HG03439 (cell line): ENCODE results near the gene TRAF3.
"Not testable (repeated sequence)": the region's sequence is repeated elsewhere in the genome, so short reads cannot be mapped to it uniquely, and the experiment has no call there.

Experiments used
- ATAC-seq: cut with Tn5 transposase; IDR thresholded peaks from one replicate; pipeline ENCODE4 v1.9.1; 2021; ENCODE audit warnings: mild to moderate bottlenecking, moderate library complexity; ENCODE audit not compliant: unreplicated experiment

Gene TRAF3

DNA sequence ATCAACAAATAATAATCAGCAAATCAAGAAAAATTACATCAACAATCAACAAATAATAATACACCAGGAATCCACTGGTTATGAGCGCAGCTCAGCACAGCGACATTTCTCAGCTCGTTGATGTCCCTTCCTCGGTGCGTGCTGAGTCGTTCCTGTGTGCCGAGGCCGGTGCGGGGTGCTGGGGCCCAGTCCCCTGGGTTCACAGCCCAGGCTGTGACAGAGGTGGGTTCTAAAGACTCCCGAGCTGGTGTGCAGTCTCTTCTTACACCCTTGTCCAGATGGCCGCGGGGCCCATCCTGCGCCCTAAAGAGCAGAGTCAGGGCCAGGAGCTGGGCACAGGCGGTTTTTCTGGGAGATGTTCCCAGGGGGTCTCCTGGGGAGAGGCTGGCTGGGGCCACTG, 26.9 kb upstream of the TRAF3 start:
- ATAC-seq: no peak

- ATAC-seq: no peak
These were observed 26.2 kb upstream of the TRAF3 start for GRCh38 chr14:102751088-102751487.

DNA sequence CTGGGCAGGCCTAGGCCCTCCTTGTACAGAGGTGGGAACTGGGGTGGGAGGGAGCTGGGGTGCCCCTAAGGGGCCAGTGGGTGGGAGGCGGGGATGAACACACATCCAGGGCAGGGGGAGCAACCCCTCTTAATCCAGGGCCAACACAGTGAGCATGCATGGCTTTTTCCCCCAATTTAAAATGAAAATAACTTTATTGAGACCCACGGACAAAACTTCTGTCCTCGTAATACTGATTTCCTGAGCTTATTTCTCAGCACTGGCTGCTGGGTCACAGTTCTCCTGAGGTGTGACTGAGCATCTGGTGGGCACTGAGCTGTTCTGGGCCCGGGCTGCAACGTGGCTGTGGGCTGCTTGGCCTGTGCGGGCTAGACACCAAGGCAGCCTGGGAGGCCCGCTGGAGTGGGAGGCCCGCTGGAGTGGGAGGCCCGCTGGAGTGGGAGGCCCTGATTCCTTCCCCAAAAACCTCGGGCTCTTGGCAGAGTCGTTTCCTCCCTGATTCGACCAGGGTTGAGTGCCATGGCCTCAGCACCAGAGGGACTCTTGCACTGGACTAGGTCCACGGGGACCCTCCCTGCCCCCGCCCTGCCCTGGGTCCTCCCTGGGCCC, 24.9 kb upstream of the TRAF3 start:
- ATAC-seq: no peak

DNA sequence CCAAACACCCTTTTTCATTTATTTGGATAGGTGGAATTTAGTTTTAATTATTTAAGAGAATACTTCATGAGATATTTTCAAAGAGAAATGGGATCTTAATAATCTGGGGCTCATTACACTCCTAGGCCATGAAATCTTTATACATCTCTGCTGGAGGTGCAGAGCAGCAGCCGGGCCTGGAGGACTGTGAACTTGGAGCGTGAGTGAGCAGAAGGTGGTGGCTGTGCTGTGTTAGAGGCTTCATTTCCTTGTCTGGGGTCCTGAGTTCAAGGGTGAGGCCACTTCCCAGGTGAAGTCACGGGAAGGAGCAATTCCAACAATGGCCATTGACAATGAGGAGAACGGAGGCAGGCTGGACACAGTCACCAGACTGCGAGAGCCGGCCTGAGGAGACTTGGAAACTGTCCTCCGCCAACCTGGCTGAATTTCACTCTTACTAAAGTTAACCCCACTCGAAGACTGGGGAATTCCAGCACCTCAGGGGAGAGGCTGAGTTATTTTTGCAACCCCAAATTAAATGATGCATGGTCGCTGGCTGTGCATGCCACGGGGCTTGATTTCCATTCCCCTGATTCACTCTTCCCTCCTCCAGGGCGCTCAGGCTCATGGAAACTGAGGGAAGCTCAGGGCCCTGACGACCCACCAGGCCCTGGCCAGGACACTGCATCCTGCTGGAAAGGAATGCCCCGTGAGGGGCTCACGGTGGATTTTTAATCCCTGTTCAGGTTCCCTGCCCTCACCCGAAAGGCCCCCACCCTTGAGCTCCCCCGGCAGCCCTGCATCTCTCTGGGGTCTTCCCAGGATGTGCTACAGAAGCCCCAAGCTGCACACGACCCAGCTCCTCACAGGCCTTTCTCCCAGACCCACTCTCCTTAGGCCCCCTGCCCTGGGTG, 22.6 kb upstream of the TRAF3 start:
- ATAC-seq: no peak

GRCh38 chr14:102757646-102758045, 19.6 kb upstream of the TRAF3 start:
- ATAC-seq: no peak

- ATAC-seq: no peak
These were observed 19.2 kb upstream of the TRAF3 start for GRCh38 chr14:102758087-102758486.

- no peak for ATAC-seq
These were observed 17.6 kb upstream of the TRAF3 start for GRCh38 chr14:102759456-102760187.

GRCh38 chr14:102760496-102761193, 16.6 kb upstream of the TRAF3 start:
- no peak for ATAC-seq

DNA sequence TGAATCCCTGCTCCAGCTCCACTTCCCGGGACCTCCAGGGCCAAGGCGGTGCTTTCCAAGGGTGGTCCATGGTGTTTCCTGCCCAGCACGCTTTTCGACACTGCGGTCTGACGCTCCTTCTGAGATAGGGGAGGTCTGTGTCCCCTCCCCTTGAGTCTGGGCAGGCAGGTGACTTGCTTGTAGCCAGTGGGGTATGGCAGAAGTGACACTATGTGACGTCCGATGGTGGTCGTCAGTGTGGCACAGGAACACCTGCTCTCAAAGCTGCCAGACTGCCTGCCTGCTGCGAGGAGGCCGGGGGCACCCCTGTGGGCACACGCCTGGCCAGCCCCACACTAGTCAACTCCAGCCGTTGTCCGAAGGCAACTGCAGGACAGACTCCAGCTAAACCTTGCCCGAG, 16.0 kb upstream of the TRAF3 start:
- ATAC-seq: no peak

DNA sequence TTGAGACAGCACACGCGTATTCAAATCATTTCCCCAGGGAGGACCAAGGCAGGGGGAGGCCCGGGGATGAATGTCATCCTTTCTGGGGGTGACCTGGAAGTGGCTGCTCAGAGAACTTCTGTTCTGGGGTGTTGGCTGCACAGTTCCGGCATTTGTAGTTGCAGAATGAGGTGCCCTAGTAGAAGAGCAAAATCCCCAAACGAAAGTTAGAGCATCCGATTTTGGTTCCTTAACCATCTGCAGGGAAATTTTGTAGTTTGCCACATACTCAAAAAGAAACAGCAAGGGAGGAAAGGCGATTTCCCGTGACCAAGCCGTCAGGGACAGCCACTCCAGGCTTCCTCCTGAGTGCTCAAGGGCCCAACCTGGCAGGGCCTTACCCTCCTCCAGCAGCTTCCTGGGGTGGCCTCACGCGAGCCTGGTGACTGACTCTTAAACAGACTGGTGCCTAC, 13.0 kb upstream of the TRAF3 start:
- peak; percentile 51 for ATAC-seq

DNA sequence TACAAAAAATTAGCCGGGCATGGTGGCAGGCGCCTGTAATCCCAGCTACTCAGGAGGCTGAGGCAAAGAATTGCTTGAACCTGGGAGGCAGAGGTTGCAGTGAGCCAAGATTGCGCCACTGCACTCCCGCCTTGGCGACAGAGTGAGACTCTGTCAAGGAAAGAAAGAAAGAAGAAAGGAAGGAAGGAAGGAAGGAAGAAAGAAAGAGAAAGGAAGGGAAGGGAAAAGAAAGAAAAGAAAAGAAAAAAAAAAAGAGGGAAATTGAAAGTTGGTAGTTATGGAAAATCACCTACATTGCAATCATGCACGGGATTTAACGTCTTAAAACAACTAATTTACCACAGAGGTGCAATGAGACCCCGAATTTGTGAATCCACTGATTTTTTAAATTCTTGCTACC, 11.5 kb upstream of the TRAF3 start:
- ATAC-seq: not testable (repeated sequence)

DNA sequence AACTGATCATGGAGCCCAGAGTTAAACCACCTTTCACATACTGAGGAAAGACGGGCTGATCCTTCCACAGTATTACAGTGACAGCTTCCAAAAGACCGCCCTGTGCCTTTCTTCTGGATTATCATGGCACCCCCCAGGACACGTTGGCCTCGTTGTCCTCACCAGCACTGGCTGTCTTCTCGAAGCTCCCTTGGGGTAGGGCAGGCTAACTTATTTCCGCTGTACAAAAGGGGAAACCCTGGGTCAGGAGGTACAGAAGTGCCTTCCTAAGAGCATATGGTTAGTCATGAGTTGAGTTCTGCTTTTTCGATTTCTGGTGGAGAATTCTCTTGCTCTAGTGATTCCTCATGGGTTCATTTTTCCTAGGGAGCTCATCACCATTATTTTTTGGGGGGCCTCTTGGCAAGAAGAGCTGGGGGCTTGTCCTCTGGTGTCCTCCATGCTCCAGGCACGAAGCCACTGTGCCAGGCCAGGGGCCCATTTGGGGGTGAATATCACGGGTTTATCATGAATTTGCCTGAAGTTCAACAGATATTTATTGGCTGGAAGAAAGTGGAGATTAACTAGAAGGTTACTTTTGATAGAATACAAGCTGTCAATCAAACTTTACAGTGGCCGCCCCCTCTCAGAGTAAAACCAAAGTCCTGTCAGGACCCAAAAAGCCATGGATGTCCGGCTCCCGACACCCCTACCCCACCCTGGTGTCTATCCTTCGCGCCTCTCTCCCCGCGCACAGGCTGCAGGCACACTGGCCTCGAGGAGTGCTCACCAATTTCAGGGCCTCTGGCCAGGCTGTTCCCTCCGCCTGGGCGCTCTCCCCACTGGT, 8.8 kb upstream of the TRAF3 start:
- peak; percentile 37 for ATAC-seq

DNA sequence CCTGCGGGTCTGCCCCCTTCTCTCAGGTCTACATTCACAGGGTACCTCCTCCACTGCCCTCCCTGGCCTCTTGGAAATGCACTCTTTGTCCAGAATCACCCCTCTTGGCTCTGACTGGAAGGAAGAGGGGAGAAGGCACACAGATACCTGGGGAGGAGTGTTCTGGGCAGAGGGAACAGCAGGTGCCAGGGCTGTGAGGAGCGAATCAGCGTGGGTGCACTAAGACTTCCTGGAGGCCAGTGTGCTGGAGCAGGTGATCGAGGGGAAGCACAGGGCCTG, 8.3 kb upstream of the TRAF3 start:
- no peak for ATAC-seq

DNA sequence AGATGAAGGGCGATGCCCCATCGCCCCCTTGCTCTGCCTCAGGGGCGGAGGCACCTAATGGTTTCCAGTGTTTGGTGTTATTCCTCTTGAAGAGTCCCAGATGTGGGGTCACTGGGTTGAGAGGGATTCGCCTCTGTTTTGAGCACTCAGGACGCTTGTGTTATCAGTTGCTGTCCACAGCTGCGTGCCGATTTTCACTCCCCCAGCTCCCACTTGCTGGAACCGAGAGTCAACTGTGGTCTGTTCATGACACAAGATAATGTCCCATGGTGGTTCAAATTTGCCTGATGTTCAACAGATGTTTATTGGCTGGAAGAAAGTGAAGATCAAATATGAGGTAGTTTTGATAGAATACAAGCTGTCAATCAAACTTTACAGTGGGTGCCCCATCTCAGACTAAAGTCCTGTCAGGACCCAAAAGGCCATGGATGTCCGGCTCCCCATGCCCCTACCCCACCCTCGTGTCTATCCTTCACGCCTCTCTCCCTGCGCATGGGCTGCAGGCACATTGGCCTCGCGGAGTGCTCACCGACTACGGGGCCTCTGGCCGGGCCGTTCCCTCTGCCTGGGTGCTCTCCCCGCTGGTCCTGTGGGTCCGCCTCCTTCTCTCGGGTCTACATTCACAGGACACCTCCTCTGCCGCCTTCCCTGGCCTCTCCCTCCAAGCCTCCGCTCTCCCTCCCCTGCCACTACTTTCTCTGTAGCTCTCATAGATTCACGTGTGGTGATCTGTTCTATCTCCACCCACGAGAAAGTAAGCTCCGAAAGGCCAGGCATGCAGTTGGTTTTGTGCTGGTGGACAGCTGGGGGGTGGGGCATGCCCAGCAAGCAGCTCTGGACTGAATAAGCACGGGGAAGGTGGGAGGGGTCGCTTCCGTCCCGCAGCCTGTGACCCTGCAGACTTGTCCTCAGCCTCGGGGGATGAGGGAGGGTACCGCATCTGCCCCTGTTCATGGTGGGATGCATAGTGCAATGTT, 6.8 kb upstream of the TRAF3 start:
- ATAC-seq: no peak

- no peak for ATAC-seq
These were observed 6.1 kb upstream of the TRAF3 start for GRCh38 chr14:102771144-102771543.

DNA sequence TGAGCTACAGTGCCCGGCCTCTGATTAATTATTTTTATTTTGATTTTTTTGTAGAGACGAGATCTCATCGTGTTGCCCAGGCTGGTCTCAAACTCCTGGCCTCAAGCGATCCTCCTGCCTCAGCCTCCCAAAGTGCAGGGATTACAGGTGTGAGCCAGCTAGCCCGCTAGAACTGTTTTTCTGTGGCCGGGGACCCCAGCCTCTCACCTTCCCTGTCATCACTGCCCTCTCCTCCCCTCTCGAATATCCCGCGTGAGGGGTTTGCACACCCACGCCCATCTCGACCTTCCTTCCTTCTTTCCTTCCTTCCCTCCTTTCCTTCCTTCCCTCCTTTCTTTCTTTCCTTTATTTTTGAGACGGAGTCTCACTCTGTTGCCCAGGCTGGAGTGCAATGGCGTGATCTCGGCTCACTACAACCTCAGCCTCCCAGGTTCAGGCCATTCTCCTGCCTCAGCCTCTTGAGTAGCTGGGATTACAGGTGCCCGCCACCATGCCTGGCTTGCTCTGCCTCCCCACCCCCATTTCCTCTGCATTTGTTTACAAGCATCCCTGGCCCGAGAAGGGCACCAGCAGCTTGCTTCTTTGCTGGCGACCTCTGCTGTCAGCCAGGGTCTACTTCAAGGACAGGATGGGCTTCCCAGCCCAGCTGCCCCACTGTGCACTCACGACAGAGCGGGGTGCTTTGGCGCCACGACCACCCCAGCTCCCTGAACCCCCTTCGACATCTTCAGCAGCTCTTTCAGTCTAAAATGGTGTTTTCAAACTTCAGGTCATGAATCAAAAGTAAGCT, 4.3 kb upstream of the TRAF3 start:
- no peak for ATAC-seq

GRCh38 chr14:102774391-102775153, 2.7 kb upstream of the TRAF3 start:
- no peak for ATAC-seq
